ENCODE results near the gene TMEM151B.

GRCh38 chr6:44339763-44340625 is 69.7 kb downstream of the TMEM151B start:
- TF ChIP-seq POLR2A (IDR thresholded peaks at IDR 0.05; ENCODE audit: low read length) = no peak
- no peak for TF ChIP-seq GATA1 (IDR thresholded peaks at IDR 0.05; ENCODE audit: low read depth, low read length)

Measured in erythroblast (primary cell).